HG03064 (cell line): Measurements from ENCODE around the gene SRXN1.

Source experiments
- ATAC-seq: cut with Tn5 transposase; IDR thresholded peaks from one replicate; pipeline ENCODE4 v1.9.1; 2021; ENCODE audit warnings: low read depth; ENCODE audit not compliant: unreplicated experiment

SRXN1 gene

DNA sequence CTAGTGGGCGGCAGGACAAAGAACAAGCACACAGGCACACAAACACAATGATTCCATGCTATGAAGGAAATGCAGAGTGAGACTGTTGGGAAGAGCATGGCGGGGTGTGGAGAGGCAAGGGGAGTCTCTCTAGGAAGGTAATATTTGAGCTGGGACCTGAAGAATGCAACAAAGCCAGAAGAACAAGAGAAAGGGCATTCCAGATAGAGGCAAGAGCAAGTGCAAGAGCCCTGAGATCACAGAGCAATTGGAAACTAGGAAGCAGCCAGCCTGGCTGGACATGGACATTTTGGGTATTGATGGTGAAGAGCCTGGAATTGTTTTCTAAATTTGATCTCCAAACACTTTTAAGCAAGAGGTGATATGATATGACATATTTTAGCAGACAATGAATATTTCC, 15.4 kb downstream of the SRXN1 start:
- no peak for ATAC-seq

DNA sequence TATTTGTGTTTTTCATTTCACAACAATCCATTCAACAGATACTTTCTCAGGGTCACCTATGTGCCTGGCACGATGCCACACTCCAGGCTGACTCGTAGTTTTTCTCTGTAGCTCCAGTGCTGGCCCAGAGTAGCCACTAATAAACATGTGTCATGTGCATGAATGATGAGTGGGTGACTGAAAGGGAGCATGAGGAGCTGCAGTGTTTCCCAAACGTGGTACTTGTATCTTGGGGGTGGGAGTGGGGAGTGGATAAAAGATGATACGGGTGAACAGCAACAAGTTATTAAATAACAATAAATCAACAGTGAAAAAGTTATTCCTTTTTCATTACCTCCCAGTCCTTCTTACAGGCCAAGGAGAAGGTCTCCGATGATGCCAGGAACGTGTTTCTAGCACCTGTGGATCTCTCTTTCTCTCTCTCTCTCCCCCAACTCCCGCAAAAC, 17.1 kb downstream of the SRXN1 start:
- ATAC-seq: no peak

DNA sequence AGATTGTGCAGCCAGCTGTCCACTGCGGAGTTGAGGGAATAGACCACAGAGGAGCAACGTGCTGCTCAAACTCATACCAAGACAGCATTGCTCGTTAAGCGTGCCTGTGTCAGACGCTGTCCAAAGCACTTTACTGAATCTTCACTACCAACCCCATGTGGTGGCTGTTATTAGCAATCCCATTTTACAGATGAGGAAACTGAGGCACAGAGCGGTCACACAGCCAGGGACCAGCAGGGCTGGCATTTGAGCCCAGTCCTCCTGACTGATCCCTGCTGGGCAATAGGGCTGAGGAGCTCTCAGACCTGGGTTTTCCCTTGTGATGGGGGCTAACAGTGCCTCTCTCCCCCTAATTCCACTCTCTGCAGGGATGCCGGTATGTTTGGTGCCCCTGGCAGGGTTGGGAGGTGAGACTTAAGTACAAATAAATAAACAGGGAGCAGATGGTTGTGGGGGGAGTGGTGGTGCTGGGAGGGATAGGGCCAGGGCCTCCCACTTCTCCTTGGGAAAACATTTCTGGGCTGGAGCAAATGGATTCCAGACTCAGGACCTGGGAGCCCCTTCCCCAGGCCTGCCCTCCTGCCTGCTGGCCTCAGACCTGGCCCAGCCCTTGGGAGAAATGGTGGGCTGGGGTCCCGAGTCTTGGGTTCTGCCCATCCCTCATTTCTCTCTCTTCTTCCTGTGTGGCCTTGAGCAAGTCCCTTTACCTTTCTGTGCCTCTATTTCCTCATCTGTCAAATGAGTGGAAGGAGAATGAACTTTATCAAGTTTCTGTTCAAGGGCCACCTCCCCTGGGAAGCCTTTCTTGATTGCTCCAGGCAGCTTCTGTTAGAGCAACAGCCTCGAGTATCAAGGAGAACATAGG, 17.7 kb downstream of the SRXN1 start:
- ATAC-seq: no peak

DNA sequence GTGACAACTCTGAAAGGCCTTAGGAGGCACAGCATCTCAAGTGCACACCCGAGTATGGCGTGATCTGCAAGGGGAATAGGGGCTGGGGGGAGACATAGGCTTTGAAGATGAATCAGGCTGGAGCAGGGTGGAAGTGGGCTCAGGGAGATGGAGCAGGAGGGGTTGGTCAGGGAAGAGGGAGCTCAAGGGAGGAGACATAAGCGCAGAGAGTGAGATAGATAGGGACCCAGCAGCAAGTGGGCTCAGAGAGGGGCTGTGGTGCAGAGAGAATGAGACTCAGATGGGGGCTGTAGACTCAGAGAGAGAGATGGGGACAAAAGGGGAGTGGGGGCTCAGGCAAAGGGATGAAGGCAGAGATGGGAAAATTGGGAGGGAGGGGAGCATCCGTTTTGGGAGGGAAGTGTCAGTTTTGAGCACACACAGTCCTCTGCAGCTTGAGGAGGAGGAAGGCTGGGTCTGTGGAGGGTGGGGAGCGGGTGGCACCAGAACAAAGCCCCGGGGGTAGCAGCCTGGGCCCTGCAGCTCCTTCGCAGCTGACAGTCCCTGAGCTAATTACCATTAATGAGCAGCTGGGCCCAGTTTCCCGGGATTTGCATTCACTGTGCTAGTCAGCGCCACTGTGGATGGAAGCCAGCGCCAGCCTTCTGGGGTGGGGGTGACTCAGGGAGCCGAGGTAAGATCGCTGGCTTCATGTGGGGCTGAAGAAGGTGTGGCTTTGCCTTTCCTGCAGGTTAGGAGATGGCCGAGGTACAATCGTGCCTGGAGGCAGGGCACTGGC, 18.7 kb downstream of the SRXN1 start:
- ATAC-seq: no peak

DNA sequence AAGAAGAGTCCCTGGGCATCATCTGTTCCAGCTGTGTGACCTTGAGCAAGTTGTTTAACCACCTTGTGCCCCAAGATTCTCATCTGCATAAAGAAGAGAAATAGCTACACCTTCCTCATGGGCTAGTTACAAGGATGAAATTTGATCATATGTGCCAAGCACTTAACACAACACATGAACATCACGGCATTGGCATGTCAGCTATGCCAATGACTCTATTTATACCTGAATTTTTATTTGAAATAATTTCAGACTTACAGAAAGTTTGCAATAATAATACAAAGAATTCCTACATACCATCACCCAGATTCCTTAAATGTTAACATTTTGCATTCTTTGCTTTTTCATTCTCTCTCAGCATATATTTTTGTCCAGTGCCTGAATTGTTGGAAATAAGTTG, 21.9 kb downstream of the SRXN1 start:
- no peak for ATAC-seq

DNA sequence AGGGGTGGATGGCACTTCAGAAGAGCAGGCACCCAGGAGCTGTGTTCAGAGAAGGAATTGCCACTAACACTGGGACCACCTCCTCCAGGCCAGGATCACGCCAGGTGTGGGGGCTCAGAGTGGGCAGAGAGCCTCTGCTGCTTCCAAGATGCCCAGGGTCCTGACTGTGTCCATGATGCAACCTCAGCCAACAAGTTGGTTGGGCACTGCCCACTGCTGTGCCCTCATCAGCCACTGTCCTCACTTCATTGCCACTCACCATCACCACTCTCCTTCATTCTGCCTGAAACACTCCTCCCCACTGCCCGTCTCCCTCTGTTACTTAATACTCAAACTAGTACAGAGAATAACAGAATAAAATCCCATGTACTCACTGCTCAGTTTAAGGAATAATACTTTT, 26.4 kb downstream of the SRXN1 start:
- ATAC-seq: no peak

DNA sequence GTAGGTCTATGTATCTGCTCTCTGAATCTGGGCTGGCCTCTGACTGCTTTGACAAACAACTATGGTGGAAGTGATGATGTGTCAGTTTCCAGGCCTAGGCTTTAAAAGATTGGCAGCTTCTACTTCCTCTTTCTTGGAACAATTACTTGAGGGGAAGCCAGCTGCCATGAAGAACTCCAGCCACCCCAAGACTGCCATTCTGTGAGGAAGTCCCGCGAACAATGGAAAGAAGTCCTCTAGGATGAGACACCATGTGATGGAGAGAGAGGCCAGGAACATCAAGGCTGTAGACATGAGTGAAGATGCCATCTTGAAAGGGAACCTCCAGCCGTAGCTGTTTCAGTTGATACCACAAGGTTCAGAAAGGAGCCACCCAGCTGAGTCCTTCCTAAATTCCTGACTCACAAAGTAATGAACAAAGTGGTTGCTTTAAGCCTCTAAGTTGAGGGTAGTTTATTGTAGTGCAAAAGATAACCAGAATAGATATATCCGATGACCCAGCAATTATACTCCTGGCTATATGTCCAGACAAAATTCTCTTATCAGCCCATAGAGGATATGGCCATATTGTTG, 27.6 kb downstream of the SRXN1 start:
- ATAC-seq: no peak

DNA sequence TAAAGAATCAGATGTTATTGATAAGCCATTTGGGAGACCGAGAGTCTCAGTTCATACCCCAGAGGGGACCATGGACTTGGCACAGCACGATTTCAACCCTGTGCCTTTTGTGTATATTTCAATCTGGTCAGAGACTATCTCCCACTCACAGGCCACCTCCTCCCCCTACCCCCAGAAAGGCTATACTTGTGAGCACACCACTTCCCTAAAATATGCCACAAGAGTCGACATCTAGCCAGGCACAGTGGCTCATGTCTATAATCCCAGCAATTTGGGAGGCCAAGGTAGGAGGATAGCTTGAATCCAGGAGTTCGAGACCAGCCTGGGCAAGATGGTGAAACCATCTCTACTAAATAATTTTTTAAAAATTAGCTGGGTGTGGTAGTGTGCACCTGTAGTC, 29.3 kb downstream of the SRXN1 start:
- no peak for ATAC-seq

DNA sequence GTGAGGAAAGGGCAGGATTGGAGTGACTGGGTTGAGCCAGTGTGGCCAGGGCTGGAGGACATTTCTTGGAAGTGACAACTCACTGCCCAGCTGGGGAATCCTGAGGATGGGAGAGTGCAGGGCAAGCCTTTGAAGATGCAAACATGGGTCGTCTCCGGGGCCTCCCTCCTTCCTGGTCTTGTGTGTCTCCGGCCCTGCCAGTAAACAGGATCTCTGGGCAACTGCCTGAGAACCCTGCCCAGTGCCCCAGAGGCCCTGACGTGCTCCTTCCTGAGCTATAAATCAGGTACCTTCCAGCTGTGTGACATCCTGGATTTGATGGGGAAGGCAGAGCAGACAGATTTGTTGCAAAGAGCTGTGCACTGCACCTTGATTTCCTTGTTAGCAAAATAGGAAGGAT, 30.0 kb downstream of the SRXN1 start:
- no peak for ATAC-seq

DNA sequence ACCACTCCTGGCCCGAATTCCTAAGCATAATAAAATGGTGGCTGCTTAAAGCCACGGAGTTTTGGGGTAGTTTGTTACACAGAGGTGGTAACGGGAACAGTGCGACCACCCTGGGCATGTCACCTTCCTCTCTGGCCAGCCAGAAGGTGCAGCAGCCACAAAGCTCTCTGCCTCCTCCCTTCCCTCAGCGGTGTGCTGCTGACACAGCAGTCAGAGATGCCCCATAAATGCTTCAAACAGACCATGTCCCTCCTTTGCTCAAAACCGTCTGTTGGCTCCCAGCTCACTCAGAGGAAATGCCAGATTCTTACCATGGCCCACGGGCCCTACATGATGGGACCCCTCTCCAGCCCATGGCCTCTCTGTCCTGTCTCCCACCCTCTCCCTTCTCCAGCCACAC, 30.8 kb downstream of the SRXN1 start:
- no peak for ATAC-seq

DNA sequence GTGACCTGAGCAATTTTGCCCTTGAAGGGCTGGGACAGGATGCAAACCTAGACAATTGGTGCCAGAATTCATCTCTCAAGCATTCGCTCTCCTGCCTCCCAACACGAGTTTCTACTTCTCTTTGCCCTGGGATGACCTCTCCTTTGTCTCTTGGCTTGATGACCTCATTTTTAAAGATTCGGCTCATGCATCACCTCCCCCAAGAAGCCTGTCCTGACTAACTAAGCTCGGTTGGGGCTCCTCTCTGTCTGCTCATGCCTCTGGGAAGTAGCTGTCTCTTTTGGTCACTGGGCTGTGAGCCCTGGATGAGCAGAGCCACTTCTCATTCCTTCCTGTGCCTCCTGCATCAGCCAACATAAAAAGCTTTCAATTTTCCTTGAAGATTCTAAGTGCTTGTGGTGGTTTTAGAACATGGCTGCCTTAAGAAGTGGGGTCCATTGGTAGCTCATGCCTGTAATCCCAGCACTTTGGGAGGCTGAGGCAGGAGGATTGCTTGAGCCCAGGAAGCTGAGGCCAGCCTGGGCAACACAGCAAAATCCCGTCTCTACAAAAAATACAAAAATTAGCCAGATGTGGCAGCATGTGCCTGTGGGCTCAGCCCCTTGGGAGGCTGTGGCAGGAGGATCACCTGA, 31.8 kb downstream of the SRXN1 start:
- ATAC-seq: no peak

DNA sequence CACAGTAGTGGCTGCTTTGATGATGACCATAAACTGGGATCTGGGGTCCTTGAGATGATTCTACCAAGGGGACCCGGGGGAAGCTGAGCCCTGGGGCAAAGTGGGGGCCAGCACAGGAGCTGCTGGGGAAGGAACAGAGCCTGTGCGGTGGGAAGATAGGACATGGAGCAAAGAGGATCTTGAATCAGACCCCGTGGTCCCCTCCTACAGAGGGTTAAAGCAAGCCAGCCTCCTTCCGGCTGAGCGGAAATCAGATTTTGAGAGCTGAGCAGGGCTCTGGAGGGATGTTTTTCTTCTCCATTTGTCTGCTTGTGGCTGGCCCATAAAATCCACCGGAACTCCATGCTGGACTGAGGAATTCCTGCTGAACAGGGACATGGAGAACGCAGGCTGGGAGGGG, 32.8 kb downstream of the SRXN1 start:
- ATAC-seq: no peak

DNA sequence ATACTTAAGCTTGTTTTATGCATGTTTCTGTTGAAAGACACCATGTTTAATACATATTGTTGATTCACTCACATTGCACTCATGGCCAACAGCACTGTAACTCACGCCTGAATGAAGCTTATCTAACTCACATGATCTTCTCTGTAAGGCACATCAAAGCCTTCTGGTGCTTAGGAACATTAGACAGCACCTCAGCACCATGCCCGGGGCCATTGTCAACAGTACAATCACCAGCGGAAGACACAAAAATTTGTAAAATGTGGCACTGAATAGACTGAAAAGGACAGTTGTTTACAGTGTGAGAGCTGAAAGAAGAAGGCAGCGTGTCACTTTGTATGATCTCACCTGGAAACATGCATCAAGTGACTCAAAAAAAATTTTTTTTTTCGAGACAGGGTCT, 34.0 kb downstream of the SRXN1 start:
- no peak for ATAC-seq

DNA sequence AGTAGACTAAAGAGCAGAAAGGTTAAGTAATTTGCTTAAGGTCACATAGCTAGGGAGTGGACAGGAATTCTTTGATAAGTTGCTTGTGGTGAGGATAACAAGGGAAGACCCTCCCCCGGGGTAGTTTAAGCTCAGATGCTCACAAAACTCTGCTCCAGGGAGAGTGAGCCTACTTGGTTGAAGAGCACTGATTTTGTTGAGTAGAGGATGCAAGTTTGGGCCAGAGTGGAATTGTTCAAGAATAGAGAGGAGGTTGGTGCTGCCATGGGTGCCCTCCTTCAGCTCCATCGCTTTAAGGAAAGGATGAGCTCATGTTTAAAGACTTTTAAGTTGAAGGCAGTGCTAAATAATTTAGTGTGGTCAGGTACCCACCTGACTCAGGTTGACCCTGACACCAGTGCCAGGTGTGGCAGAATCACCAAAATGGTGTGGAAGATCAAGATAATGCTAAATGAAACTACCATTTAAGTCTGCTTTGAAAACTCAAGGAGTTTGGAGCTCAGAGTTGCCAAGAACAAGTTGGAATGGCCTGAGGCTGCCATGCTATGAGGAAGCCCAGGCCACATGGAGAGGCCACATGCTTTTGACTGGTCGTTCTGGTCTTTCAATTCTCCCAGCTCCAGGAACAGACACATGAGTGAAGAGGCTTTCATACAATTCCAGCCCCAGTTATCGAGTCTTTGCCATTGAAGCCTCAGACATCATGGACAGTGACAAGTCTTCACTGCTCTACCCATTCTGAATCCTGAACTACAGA, 34.9 kb downstream of the SRXN1 start:
- ATAC-seq: no peak

DNA sequence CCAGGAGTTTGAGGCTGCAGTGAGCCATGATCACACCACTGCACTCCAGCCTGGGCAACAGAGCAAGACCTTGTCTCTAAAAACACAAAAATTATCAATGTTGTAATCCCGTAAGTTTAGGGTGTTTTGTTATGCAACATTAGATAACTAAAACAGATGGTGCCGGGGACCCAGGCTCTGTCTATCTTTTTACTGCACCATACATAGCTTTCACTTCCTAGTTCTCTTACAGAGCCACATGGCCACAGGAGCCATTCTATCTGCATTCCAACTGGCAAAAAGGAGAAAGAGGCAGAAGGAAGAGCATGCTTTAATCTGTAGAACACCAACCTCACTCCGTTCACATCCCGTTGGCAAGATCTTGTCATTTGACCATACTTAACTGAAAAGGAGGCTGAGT, 37.5 kb downstream of the SRXN1 start:
- ATAC-seq: no peak

DNA sequence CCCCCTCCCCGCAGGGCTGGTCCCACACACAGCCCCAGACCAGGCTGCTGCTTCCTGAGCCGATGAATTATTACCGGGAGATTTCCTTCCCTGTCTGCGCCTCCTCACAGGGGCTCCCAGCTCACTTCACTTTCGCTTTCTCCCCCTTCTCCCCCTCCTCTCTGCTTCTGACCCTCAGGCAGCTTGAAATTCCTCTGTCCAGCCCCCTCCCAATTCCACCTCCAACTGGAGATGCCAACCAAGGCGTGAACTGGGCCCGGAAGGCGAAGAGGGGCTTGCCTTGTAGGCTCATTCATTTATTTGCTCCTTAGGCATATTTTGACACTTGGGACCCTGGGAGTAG, 41.2 kb downstream of the SRXN1 start:
- ATAC-seq: no peak

DNA sequence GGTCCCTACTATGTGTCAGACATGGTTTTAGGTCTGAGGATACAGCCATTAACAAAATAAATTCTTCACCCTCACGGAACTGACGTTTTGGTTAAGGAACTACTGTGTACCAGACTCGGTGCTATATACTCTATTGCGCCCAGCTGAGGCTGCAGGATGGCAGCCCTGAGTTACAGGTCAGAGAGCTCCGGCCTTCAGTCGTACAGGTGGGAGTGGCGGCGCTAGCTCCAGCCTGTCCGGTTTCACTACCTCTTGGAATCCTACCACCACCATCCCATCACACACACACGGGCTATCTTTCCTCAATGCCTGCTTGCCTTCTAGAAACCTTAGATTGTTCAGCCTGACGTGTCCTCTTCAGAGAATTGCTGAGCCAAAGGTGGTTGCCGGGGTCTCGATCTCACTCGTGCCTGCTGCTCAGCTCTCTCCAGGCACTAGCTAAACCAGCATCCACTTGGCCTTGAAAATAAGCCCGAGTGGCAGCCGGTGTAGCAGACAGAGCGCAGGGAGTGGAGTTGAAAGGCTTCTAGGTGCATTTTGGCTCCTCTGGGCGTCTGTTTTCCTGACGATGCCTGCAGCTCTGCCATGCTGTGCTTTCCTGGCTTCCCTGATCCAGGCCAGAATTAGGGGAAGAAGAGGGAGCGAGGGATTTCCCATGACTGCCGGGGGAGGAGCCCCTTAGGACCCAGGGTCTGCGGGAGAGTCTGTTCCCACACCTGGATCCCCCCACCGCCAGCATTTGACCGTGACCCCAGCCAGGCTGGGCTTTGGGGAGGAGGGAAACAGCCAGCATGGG, 41.8 kb downstream of the SRXN1 start:
- no peak for ATAC-seq

DNA sequence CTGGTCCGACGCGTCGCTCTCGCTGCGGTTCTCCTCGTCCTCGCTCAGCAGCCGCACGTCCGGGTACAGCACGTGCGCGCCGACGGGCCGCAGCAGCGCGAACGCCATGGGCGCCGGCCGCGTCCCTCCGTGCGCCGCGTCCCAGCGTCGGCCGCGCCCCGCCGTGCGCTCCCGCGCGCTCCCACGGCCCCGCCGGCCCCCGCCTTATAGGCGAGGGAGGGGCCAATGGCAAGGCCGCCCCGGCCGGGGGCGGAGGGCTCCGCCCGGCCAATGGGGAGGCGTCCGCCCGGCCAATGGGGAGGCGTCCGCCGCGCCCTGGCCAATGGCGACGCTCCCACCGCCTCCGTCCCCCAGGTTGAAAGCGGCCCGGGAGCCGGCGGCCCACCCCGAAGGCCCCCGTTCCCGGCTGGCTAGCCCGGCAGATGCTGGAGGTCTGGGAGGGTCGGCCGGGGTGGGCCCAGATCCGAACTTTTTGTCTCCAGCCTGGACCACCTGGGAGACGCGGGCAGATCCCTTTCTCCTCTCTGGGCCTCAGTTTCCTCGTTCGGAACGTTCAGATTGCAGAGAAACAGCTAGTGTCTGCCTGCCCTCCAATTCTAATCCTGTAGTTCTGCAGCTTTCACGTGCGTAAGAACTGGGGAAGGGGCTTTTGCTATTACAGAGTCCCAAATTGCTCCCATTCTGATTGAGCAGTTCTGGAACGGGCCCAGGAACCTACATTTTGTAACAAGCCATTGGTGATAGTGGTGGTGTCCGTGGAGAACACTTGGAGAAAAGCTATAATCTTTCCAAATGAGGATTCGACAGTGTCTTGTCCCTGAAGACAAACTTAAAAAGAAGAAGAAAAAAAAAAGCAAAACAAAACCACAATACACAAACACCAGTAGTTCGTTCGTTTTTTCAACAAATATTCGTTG, 42.6 kb downstream of the SRXN1 start, which contains the start of gene TCF15:
Gene TCF15 (minus strand): TSS at position 180 of the 917 bp plus-strand sequence. CDS start 72 bp downstream, at position 108.
- no peak for ATAC-seq
